Measurements from ENCODE around the gene TFDP2. TPM values are rescaled to one million over a fixed set of nuclear protein-coding genes. Genes with fewer than 3 reads are reported as not detected.

The TFDP2 gene
- total and polyA plus RNA-seq, 7 donors, result 14.3 to 74.8 (median 52.3) TPM

DNA sequence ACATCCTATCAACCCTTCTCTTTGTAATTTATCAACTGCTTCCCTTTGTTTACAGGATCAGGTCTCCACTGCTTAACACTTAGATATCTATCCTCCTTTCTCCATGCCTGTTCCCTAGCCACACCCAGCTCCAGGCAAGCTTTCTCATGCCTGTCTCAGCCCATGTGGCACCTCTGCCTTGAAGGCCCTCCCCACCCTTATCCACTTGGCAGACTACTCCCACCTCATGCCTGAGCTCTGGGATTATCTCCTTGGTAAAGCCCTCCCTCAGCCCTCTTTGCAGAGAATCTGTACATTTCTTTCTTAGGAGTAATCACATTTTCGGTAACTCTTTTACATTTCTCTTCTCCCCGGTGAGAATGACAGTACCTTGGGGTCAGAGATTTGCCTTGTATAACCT is 176.9 kb downstream of the TFDP2 start:
- H3K36me3 ChIP-seq, result peaks cover 0 to 34% (median 0%) of the 10 kb centered on the region in 4 donors
- TF ChIP-seq POLR2AphosphoS5 (IDR thresholded peaks at IDR 0.05), result no peak
- TF ChIP-seq POLR2A (IDR thresholded peaks at IDR 0.05), result no peak
- TF ChIP-seq, protein P1, sequence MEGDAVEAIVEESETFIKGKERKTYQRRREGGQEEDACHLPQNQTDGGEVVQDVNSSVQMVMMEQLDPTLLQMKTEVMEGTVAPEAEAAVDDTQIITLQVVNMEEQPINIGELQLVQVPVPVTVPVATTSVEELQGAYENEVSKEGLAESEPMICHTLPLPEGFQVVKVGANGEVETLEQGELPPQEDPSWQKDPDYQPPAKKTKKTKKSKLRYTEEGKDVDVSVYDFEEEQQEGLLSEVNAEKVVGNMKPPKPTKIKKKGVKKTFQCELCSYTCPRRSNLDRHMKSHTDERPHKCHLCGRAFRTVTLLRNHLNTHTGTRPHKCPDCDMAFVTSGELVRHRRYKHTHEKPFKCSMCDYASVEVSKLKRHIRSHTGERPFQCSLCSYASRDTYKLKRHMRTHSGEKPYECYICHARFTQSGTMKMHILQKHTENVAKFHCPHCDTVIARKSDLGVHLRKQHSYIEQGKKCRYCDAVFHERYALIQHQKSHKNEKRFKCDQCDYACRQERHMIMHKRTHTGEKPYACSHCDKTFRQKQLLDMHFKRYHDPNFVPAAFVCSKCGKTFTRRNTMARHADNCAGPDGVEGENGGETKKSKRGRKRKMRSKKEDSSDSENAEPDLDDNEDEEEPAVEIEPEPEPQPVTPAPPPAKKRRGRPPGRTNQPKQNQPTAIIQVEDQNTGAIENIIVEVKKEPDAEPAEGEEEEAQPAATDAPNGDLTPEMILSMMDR (IDR thresholded peaks at IDR 0.05), result no peak
- TF ChIP-seq EP300 (IDR thresholded peaks at IDR 0.05), result no peak
- 96 to 98% methylated on average over 2 of the region's 2 CpGs for WGBS, 2 donors
- H3K9me3 ChIP-seq, result no peaks in the 10 kb centered on the region
- H3K27ac ChIP-seq, result no peak overlapping the region
- H3K4me3 ChIP-seq, result no peak overlapping the region
- H3K27me3 ChIP-seq, result no peaks in the 10 kb centered on the region
- no peak for DNase-seq
- intact Hi-C loops (cut with DNase I), result no loop called here
- H3K4me1 ChIP-seq, result no peaks in the 10 kb centered on the region

- TF ChIP-seq, protein P1 (IDR thresholded peaks at IDR 0.05), result no peak
- no peak for TF ChIP-seq POLR2A (IDR thresholded peaks at IDR 0.05)
- TF ChIP-seq EP300 (IDR thresholded peaks at IDR 0.05), result no peak
- 95 to 98% methylated on average over 1 of the region's 1 CpG for WGBS, 2 donors
- Histone ChIP-seq H3K9me3 (no peaks in the 10 kb centered on the region), H3K27ac (no peak overlapping the region), H3K36me3 (peaks cover 0 to 27% (median 0%) of the 10 kb centered on the region in 4 donors), H3K4me3 (no peak overlapping the region), H3K4me1 (no peaks in the 10 kb centered on the region), H3K27me3 (no peaks in the 10 kb centered on the region)
- no peak for DNase-seq
- intact Hi-C loops (cut with DNase I), result no loop called here
Measured at GRCh38 chr3:141971571-141971970, 177.8 kb downstream of the TFDP2 start.

- WGBS, 2 donors, result 85 to 88% methylated on average over 6 of the region's 6 CpGs
- Histone ChIP-seq H3K36me3 (peaks cover 0 to 19% (median 0%) of the 10 kb centered on the region in 4 donors), H3K27ac (no peak overlapping the region), H3K4me3 (no peak overlapping the region), H3K9me3 (no peaks in the 10 kb centered on the region), H3K27me3 (no peaks in the 10 kb centered on the region), H3K4me1 (no peaks in the 10 kb centered on the region)
- intact Hi-C loops (cut with DNase I), result loop anchor here (10.0 kb wide), 1 partner anchor 175 kb away; the partner anchor contains the start of gene TFDP2
- TF ChIP-seq POLR2A (IDR thresholded peaks at IDR 0.05) (no peak), POLR2AphosphoS5 (IDR thresholded peaks at IDR 0.05) (no peak), EP300 (IDR thresholded peaks at IDR 0.05) (no peak)
- TF ChIP-seq, protein P1 (IDR thresholded peaks at IDR 0.05), result no peak
- DNase-seq, result no peak
Measured at GRCh38 chr3:141969711-141970110, 179.6 kb downstream of the TFDP2 start.

DNA sequence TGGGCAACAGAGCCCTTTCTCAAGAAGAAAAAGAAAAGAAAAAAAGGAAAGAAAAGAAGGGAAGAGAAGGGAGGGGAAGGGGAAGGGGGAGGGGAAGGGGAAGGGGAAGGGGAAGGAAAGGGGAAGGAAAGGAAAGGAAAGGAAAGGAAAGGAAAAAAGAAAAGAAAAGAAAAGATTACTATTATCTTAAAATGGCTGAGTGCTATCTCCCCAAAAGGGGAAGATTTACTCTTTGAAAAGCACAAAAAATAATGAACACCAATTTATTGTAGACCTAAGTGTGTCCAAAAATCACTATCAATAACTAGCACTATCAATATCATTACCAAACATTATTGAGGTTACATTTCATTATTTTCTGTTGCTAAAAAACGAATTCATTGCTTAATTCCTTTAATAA is 183.9 kb downstream of the TFDP2 start:
- H3K4me3 ChIP-seq, result no peak overlapping the region
- 83 to 89% methylated on average over 1 of the region's 1 CpG for WGBS, 2 donors
- H3K9me3 ChIP-seq, result no peaks in the 10 kb centered on the region
- DNase-seq, result no peak
- H3K27ac ChIP-seq, result no peak overlapping the region
- H3K4me1 ChIP-seq, result peaks cover 0 to 4% (median 2%) of the 10 kb centered on the region in 4 donors
- H3K27me3 ChIP-seq, result no peaks in the 10 kb centered on the region
- TF ChIP-seq POLR2AphosphoS5 (IDR thresholded peaks at IDR 0.05), result no peak
- intact Hi-C loops (cut with DNase I), result loop anchor here (10.0 kb wide), 1 partner anchor 179 kb away; the partner anchor contains the start of gene TFDP2
- H3K36me3 ChIP-seq, result peaks cover 0 to 22% (median 0%) of the 10 kb centered on the region in 4 donors

DNA sequence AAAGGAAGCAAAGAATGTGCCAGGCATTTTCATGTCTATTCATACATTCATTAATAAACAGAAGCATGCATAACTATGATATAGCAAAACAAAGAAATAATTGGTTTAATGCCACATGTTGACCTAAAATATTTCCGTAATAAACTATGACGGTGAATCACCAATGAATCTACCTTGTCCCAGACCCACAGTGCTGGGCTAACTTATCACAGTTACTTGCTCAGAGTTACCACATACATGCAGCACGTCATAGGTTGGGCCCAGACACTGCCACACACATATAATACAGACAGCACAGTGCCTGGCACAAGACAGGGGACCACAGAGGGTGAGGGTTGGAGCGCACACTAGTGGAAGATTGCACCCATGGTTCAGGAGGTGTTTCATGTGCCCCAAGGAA is 186.0 kb downstream of the TFDP2 start:
- Histone ChIP-seq H3K4me3 (no peak overlapping the region), H3K27ac (no peak overlapping the region), H3K36me3 (peaks cover 0 to 24% (median 0%) of the 10 kb centered on the region in 4 donors), H3K9me3 (no peaks in the 10 kb centered on the region), H3K4me1 (peaks cover 0 to 15% (median 9%) of the 10 kb centered on the region in 4 donors), H3K27me3 (no peaks in the 10 kb centered on the region)
- TF ChIP-seq EP300 (IDR thresholded peaks at IDR 0.05) (no peak), POLR2A (IDR thresholded peaks at IDR 0.05) (no peak), POLR2AphosphoS5 (IDR thresholded peaks at IDR 0.05) (no peak)
- TF ChIP-seq, protein P1 (IDR thresholded peaks at IDR 0.05), result no peak
- intact Hi-C loops (cut with DNase I), result loop anchor here (10.0 kb wide), 1 partner anchor 182 kb away; the partner anchor contains the start of gene TFDP2
- WGBS, 2 donors, result 93% methylated on average over 4 of the region's 4 CpGs
- DNase-seq, result no peak
